Natural killer cell (primary cell): ENCODE measurements around the gene RAB31. TPM values are rescaled to one million over a fixed set of nuclear protein-coding genes. Genes with fewer than 3 reads are reported as not detected.

Experiments
- ATAC-seq, 3 donors: fragments of 150-1000 bp in 2 of 3; fragments of 200-7000 bp in 1 of 3; cut with Tn5 transposase; 1 replicate in 1 of 3; 2 replicates in 2 of 3; pipeline ENCODE4 v1.10.0; 2021; ENCODE audit warnings: mild to moderate bottlenecking in 2 of 3, moderate library complexity in 2 of 3
- DNase-seq, 2 donors: peaks; one replicate each; pipeline versions ENCODE4 v3.0.0 to v3.0.0-alpha.2; 2013 to 2021; ENCODE audit warnings: mixed read lengths in 1 of 2
- H3K27ac ChIP-seq: one replicate; pipeline ENCODE4 v1.5.1; 2013; ENCODE audit warnings: mild to moderate bottlenecking, low read length
- H3K27me3 ChIP-seq: one replicate; pipeline ENCODE4 v1.6.1; 2013; ENCODE audit warnings: low read length; ENCODE audit not compliant: control insufficient read depth, insufficient read depth
- H3K36me3 ChIP-seq: one replicate; pipeline ENCODE4 v1.6.1; 2013; ENCODE audit warnings: low read length; ENCODE audit not compliant: control insufficient read depth, insufficient read depth
- H3K4me1 ChIP-seq: one replicate; pipeline ENCODE4 v1.6.1; 2013; ENCODE audit warnings: low read length; ENCODE audit not compliant: control insufficient read depth, insufficient read depth
- H3K4me3 ChIP-seq: one replicate; pipeline ENCODE4 v1.5.1; 2013; ENCODE audit warnings: low read length
- H3K9me3 ChIP-seq: one replicate; pipeline ENCODE4 v1.6.1; 2013; ENCODE audit warnings: low read length; ENCODE audit not compliant: control insufficient read depth, insufficient read depth
- H3K27ac Mint-ChIP-seq, 2 donors: one replicate each; pipeline ENCODE4 v1.8.0; 2022; ENCODE audit warnings: mild to moderate bottlenecking in 2 of 2, mixed read lengths in 2 of 2, moderate library complexity in 1 of 2
- H3K27me3 Mint-ChIP-seq, 2 donors: one replicate each; pipeline ENCODE4 v1.8.0; 2022; ENCODE audit warnings: low read depth in 2 of 2, mixed read lengths in 2 of 2
- H3K36me3 Mint-ChIP-seq: one replicate; pipeline ENCODE4 v1.8.0; 2022; ENCODE audit warnings: mixed read lengths
- H3K4me1 Mint-ChIP-seq, 2 donors: one replicate each; pipeline ENCODE4 v1.8.0; 2022; ENCODE audit warnings: mixed read lengths in 2 of 2
- H3K4me3 Mint-ChIP-seq: one replicate; pipeline ENCODE4 v1.8.0; 2022; ENCODE audit warnings: mild to moderate bottlenecking, moderate library complexity, mixed read lengths
- H3K9me3 Mint-ChIP-seq, 2 donors: one replicate each; pipeline ENCODE4 v1.8.0; 2022; ENCODE audit warnings: mixed read lengths in 2 of 2
- WGBS: methylation state at CpG from one replicate; pipeline ENCODE4 v1.1.7; 2013; ENCODE audit warnings: missing lambda C conversion rate; ENCODE audit not compliant: insufficient coverage; 5-methylcytosine and 5-hydroxymethylcytosine counted together
- intact Hi-C: fragments of 100-400 bp; cut with micrococcal nuclease; formaldehyde crosslinking; loops from one replicate; pipeline ENCODE4 v1.14.2; 2022
- total RNA-seq, 4 donors: library from RNA; stranded (reverse); fragments of 120-200 nt in 1 of 4; gene quantifications; one replicate each; pipeline versions ENCODE4 v1.2.3 to v1.2.4, GENCODE V29; 2013 to 2022
- TF ChIP-seq, protein P1 (sequence below): fragments of 200-600 bp; IDR thresholded peaks from one replicate; pipeline ENCODE4 v1.8.0; 2022; ENCODE audit warnings: antibody characterized with exemption

RAB31 gene
- total RNA-seq, 3 donors from 2014 or later (not counting 1 experiment from before 2014, with no cell fraction given): 5.3 to 26.1 (median 9.9) TPM

DNA sequence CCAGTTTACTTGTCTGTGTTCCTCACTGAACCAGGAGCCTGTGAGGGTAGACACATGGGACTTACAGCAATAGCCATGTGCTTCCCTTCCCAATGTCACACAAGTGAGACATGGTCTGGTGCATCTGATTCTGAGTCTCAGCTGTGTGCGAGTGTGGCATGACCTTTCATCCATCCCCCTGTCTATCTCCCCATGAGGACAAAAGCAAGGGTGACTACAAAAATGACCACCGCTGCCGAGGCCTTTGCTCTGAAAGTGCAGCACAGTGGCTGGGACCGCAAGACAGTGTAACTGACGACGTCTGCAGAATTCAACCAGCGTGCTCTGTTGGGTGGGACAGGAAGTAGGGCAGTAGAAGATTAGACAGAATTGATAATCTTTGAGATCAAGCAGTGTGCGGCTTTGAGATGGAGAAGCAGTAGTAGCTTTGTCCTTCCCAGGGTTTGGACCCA is 50.5 kb downstream of the RAB31 start:
- Mint-ChIP-seq H3K27ac (no peak overlapping the region), H3K4me3 (no peak overlapping the region), H3K9me3 (no peaks in the 10 kb centered on the region), H3K36me3 (no peaks in the 10 kb centered on the region), H3K4me1 (peaks cover 8 to 11% of the 10 kb centered on the region in 2 donors), H3K27me3 (peaks cover 0 to 11% of the 10 kb centered on the region in 2 donors)
- intact Hi-C loops: no loop called here
- Histone ChIP-seq H3K27me3 (no peaks in the 10 kb centered on the region), H3K27ac (no peak overlapping the region), H3K4me1 (no peaks in the 10 kb centered on the region), H3K36me3 (no peaks in the 10 kb centered on the region), H3K4me3 (no peak overlapping the region), H3K9me3 (no peaks in the 10 kb centered on the region)
- WGBS: 40% methylated on average over 8 of the region's 8 CpGs
- ATAC-seq (peak in 2 of 3 donors; percentile 57 to 80), DNase-seq (no peak)
- TF ChIP-seq, protein P1, sequence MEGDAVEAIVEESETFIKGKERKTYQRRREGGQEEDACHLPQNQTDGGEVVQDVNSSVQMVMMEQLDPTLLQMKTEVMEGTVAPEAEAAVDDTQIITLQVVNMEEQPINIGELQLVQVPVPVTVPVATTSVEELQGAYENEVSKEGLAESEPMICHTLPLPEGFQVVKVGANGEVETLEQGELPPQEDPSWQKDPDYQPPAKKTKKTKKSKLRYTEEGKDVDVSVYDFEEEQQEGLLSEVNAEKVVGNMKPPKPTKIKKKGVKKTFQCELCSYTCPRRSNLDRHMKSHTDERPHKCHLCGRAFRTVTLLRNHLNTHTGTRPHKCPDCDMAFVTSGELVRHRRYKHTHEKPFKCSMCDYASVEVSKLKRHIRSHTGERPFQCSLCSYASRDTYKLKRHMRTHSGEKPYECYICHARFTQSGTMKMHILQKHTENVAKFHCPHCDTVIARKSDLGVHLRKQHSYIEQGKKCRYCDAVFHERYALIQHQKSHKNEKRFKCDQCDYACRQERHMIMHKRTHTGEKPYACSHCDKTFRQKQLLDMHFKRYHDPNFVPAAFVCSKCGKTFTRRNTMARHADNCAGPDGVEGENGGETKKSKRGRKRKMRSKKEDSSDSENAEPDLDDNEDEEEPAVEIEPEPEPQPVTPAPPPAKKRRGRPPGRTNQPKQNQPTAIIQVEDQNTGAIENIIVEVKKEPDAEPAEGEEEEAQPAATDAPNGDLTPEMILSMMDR: no peak

DNA sequence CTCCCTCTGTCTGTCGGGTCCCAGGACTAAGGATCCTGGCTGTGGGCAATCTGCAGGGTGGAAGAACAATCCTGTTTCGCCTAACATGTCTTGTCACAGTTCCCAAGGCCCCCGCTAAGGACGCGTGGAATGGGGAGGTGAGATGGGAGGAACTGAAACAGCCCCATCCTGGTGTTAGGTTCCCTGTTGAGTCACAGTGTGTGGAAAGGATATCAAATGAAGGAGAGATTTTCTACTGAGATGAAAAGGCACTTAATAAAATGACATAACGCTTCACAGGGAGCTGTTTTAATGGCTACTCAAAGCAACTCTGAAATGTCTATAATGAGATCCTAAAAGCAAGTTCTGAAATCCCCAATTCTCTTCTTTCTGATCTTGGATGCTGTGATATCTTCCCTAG is 52.5 kb downstream of the RAB31 start:
- H3K4me1 Mint-ChIP-seq: peaks cover 8 to 11% of the 10 kb centered on the region in 2 donors
- Histone ChIP-seq H3K27me3 (no peaks in the 10 kb centered on the region), H3K4me1 (no peaks in the 10 kb centered on the region), H3K9me3 (no peaks in the 10 kb centered on the region), H3K36me3 (no peaks in the 10 kb centered on the region), H3K27ac (no peak overlapping the region), H3K4me3 (no peak overlapping the region)
- intact Hi-C loops: no loop called here
- WGBS: 76% methylated on average over 6 of the region's 6 CpGs
- no peak overlapping the region for H3K4me3 Mint-ChIP-seq
- TF ChIP-seq, protein P1: no peak
- no peak for ATAC-seq
- DNase-seq: no peak
- H3K36me3 Mint-ChIP-seq: no peaks in the 10 kb centered on the region
- peaks cover 0 to 11% of the 10 kb centered on the region in 2 donors for H3K27me3 Mint-ChIP-seq
- H3K27ac Mint-ChIP-seq: no peak overlapping the region
- no peaks in the 10 kb centered on the region for H3K9me3 Mint-ChIP-seq

DNA sequence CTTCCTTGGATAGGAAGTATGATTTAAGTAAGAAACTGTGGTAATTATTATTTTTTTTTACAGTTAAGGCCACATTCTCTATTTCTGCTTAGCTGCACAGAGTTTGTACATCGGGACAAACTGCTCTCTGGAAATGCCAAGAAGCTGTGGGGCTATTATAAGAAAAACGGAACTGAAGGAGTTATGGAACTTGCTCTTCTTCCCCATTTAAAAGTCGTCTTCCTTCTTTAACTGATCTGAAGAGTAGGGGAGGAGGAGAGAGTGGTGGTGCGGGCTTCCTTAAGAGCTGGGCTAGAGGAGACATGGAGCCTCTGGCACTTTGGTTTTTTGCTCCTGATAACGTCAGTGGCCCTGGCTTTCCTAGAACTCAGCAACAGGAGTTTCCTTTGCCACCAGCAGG is 54.4 kb downstream of the RAB31 start:
- Mint-ChIP-seq H3K27me3 (peaks cover 0 to 11% of the 10 kb centered on the region in 2 donors), H3K36me3 (no peaks in the 10 kb centered on the region), H3K4me1 (peaks cover 8 to 11% of the 10 kb centered on the region in 2 donors), H3K27ac (no peak overlapping the region), H3K4me3 (no peak overlapping the region), H3K9me3 (no peaks in the 10 kb centered on the region)
- Histone ChIP-seq H3K4me3 (no peak overlapping the region), H3K4me1 (peaks cover 3% of the 10 kb centered on the region), H3K27me3 (no peaks in the 10 kb centered on the region), H3K36me3 (no peaks in the 10 kb centered on the region), H3K27ac (no peak overlapping the region), H3K9me3 (no peaks in the 10 kb centered on the region)
- DNase-seq (no peak), ATAC-seq (no peak)
- 65% methylated on average over 5 of the region's 5 CpGs for WGBS
- intact Hi-C loops: no loop called here
- TF ChIP-seq, protein P1: no peak

DNA sequence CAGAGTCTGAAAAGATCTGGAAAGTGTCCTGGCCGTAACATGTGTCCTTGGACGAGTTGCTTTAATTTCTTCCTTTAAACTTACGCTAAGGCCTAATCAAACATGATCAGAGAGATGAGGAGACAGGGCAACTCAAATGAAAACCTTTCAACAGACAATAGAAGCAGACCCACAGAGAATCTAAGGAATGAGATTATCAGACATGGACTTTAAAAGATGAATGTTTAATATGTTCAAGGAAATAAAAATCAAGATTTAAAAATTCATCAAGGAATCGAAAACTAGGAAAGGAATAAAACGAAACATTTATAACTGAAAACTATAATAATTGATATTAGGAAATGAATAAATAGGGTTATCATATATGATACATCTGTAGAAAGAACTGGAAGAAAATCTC is 55.1 kb downstream of the RAB31 start:
- Histone ChIP-seq H3K27me3 (no peaks in the 10 kb centered on the region), H3K27ac (no peak overlapping the region), H3K4me3 (no peak overlapping the region), H3K36me3 (no peaks in the 10 kb centered on the region), H3K4me1 (peaks cover 3% of the 10 kb centered on the region), H3K9me3 (no peaks in the 10 kb centered on the region)
- intact Hi-C loops: no loop called here
- WGBS: 83% methylated on average over 3 of the region's 5 CpGs
- Mint-ChIP-seq H3K36me3 (no peaks in the 10 kb centered on the region), H3K27me3 (peaks cover under 1 to 8% of the 10 kb centered on the region in 2 donors), H3K4me1 (peaks cover 8 to 11% of the 10 kb centered on the region in 2 donors), H3K4me3 (no peak overlapping the region), H3K9me3 (no peaks in the 10 kb centered on the region), H3K27ac (no peak overlapping the region)
- ATAC-seq (no peak), DNase-seq (no peak)
- TF ChIP-seq, protein P1: no peak
